Vagina (tissue), 2 donors: Measurements from ENCODE around the gene WRAP53. TPM values are rescaled to one million over a fixed set of nuclear protein-coding genes. Genes with fewer than 3 reads are reported as not detected.

Experiments
- DNase-seq, 2 donors: peaks; one replicate each; pipeline ENCODE4 v3.0.0-alpha.2; 2017; ENCODE audit errors: extremely low spot score in 2 of 2
- H3K27ac ChIP-seq: fragments of 200-600 bp; sonication (generic); one replicate; pipeline ENCODE4 v1.5.1; 2019
- H3K27me3 ChIP-seq: fragments of 200-600 bp; sonication (generic); one replicate; pipeline ENCODE4 v1.5.1; 2019
- H3K36me3 ChIP-seq, 2 donors: fragments of 200-600 bp; sonication (generic); one replicate each; pipeline ENCODE4 v1.5.1; 2017 to 2019
- H3K4me1 ChIP-seq: fragments of 200-600 bp; sonication (generic); one replicate; pipeline ENCODE4 v1.5.1; 2019
- H3K4me3 ChIP-seq, 2 donors: fragments of 200-600 bp; sonication (generic); 1 replicate in 1 of 2; 2 replicates in 1 of 2; pipeline ENCODE4 v1.5.1; 2016 to 2019
- H3K9me3 ChIP-seq: fragments of 200-600 bp; sonication (generic); one replicate; pipeline ENCODE4 v1.5.1; 2019
- CTCF ChIP-seq, 3 experiments: fragments of 450-650 bp in 2 of 3; fragments of 200-600 bp in 1 of 3; sonication (generic) in 1 of 3; IDR thresholded peaks; one replicate each; pipeline ENCODE4 v1.5.1; 2017 to 2019; ENCODE audit warnings: antibody characterized with exemption in 3 of 3, mild to moderate bottlenecking in 2 of 3, moderate library complexity in 2 of 3
- POLR2A ChIP-seq, 2 donors: fragments of 450-650 bp; IDR thresholded peaks; one replicate each; pipeline ENCODE4 v1.6.1; 2017; ENCODE audit warnings: antibody characterized with exemption in 2 of 2, mild to moderate bottlenecking in 2 of 2, moderate library complexity in 2 of 2
- POLR2AphosphoS5 ChIP-seq, 2 donors: sonication (generic); formaldehyde crosslinking; IDR thresholded peaks; one replicate each; pipeline ENCODE4 v1.9.0; 2017; ENCODE audit warnings: antibody characterized with exemption in 2 of 2, mild to moderate bottlenecking in 2 of 2, low read depth in 1 of 2; ENCODE audit not compliant: insufficient read depth in 1 of 2
- intact Hi-C: fragments of 100-400 bp; cut with DNase I; formaldehyde crosslinking; loops from one replicate; pipeline ENCODE4 v1.15.1; 2023
- total RNA-seq: library from RNA; depleted of rRNA; stranded (reverse); fragments of >200 nt; gene quantifications from one replicate; pipeline ENCODE4 v1.2.3, GENCODE V29; 2016

The WRAP53 gene
- total RNA-seq, 1 donor from 2014 or later, result 7.6 TPM

GRCh38 chr17:7700510-7700909 lies 12.2 kb downstream of the WRAP53 start:
- Histone ChIP-seq H3K4me1 (peaks cover 20% of the 10 kb centered on the region), H3K27me3 (peaks cover 5% of the 10 kb centered on the region), H3K36me3 (peaks cover 0 to 17% of the 10 kb centered on the region in 2 donors), H3K27ac (no peak overlapping the region), H3K9me3 (no peaks in the 10 kb centered on the region), H3K4me3 (no peak overlapping the region)
- intact Hi-C loops, result no loop called here
- TF ChIP-seq POLR2AphosphoS5 (IDR thresholded peaks at IDR 0.05; ENCODE audit: insufficient read depth in 1 of 2, low read depth in 1 of 2) (no peak), POLR2A (IDR thresholded peaks at IDR 0.05) (no peak), CTCF (IDR thresholded peaks at IDR 0.05) (no peak)
- no peak for DNase-seq

- Histone ChIP-seq H3K4me3 (no peak overlapping the region), H3K9me3 (no peaks in the 10 kb centered on the region), H3K36me3 (peaks cover 0 to 17% of the 10 kb centered on the region in 2 donors), H3K27ac (no peak overlapping the region), H3K27me3 (peaks cover 6% of the 10 kb centered on the region), H3K4me1 (peaks cover 24% of the 10 kb centered on the region)
- TF ChIP-seq POLR2A (IDR thresholded peaks at IDR 0.05), result no peak
- no peak for TF ChIP-seq CTCF (IDR thresholded peaks at IDR 0.05)
- TF ChIP-seq POLR2AphosphoS5 (IDR thresholded peaks at IDR 0.05; ENCODE audit: insufficient read depth in 1 of 2, low read depth in 1 of 2), result no peak
- intact Hi-C loops, result no loop called here
- DNase-seq, result no peak
Observed at GRCh38 chr17:7701681-7702080, 13.4 kb downstream of the WRAP53 start.

GRCh38 chr17:7702776-7703175 lies 14.5 kb downstream of the WRAP53 start:
- H3K9me3 ChIP-seq, result no peaks in the 10 kb centered on the region

GRCh38 chr17:7703584-7704479 lies 15.6 kb downstream of the WRAP53 start:
- H3K36me3 ChIP-seq, result peaks cover 0 to 17% of the 10 kb centered on the region in 2 donors
- peak overlapping the region; percentile 49 to 51 for H3K4me3 ChIP-seq
- H3K27me3 ChIP-seq, result peaks cover 6% of the 10 kb centered on the region
- TF ChIP-seq POLR2AphosphoS5 (IDR thresholded peaks at IDR 0.05; ENCODE audit: insufficient read depth in 1 of 2, low read depth in 1 of 2) (no peak), CTCF (IDR thresholded peaks at IDR 0.05) (no peak), POLR2A (IDR thresholded peaks at IDR 0.05) (no peak)
- H3K27ac ChIP-seq, result no peak overlapping the region
- intact Hi-C loops, result no loop called here
- H3K4me1 ChIP-seq, result peaks cover 24% of the 10 kb centered on the region
- DNase-seq, result no peak
- no peaks in the 10 kb centered on the region for H3K9me3 ChIP-seq

More at GRCh38 chr17:7702776-7703175, 14.5 kb downstream of the WRAP53 start:
- no peak for DNase-seq
- intact Hi-C loops, result no loop called here
- TF ChIP-seq POLR2A (IDR thresholded peaks at IDR 0.05) (no peak), CTCF (IDR thresholded peaks at IDR 0.05) (no peak), POLR2AphosphoS5 (IDR thresholded peaks at IDR 0.05; ENCODE audit: insufficient read depth in 1 of 2, low read depth in 1 of 2) (no peak)
- Histone ChIP-seq H3K4me3 (no peak overlapping the region), H3K27ac (no peak overlapping the region), H3K27me3 (peaks cover 6% of the 10 kb centered on the region), H3K36me3 (peaks cover 0 to 17% of the 10 kb centered on the region in 2 donors), H3K4me1 (peaks cover 24% of the 10 kb centered on the region)
